Measurements from ENCODE around the gene DYNC1LI2.

Gene DYNC1LI2

GRCh38 chr16:66740010-66740409 is 11.4 kb downstream of the DYNC1LI2 start:
- DNase-seq (ENCODE audit: low read depth): no peak

- no peak for DNase-seq (ENCODE audit: low read depth)
Observed at GRCh38 chr16:66735891-66736290, 15.5 kb downstream of the DYNC1LI2 start.

- DNase-seq (ENCODE audit: low read depth): no peak
Observed at GRCh38 chr16:66731101-66731500, 20.3 kb downstream of the DYNC1LI2 start.

- no peak for DNase-seq (ENCODE audit: low read depth)
Observed at GRCh38 chr16:66728804-66729203, 22.6 kb downstream of the DYNC1LI2 start.

GRCh38 chr16:66728117-66728787 is 23.2 kb downstream of the DYNC1LI2 start:
- DNase-seq (ENCODE audit: low read depth): no peak

GRCh38 chr16:66720766-66721165 is 30.6 kb downstream of the DYNC1LI2 start:
- no peak for DNase-seq (ENCODE audit: low read depth)

- no peak for DNase-seq (ENCODE audit: low read depth)
Observed at GRCh38 chr16:66719246-66719645, 32.2 kb downstream of the DYNC1LI2 start.

GRCh38 chr16:66717776-66718175 is 33.6 kb downstream of the DYNC1LI2 start:
- DNase-seq (ENCODE audit: low read depth): no peak

GRCh38 chr16:66717112-66717675 is 34.2 kb downstream of the DYNC1LI2 start:
- DNase-seq (ENCODE audit: low read depth): no peak

GRCh38 chr16:66714654-66715307 is 36.6 kb downstream of the DYNC1LI2 start:
- no peak for DNase-seq (ENCODE audit: low read depth)

- no peak for DNase-seq (ENCODE audit: low read depth)
Observed at GRCh38 chr16:66714062-66714461, 37.3 kb downstream of the DYNC1LI2 start.

- DNase-seq (ENCODE audit: low read depth): no peak
Observed at GRCh38 chr16:66713076-66713475, 38.3 kb downstream of the DYNC1LI2 start.

- no peak for DNase-seq (ENCODE audit: low read depth)
Observed at GRCh38 chr16:66712512-66712911, 38.9 kb downstream of the DYNC1LI2 start.

- DNase-seq (ENCODE audit: low read depth): no peak
Observed at GRCh38 chr16:66711581-66711980, 39.8 kb downstream of the DYNC1LI2 start.

- no peak for DNase-seq (ENCODE audit: low read depth)
Observed at GRCh38 chr16:66706506-66706880, 44.9 kb downstream of the DYNC1LI2 start.

- DNase-seq (ENCODE audit: low read depth): no peak
Observed at GRCh38 chr16:66705790-66706505, 45.5 kb downstream of the DYNC1LI2 start.

GRCh38 chr16:66703406-66704215 is 47.8 kb downstream of the DYNC1LI2 start:
- DNase-seq (ENCODE audit: low read depth): no peak

GRCh38 chr16:66701516-66701915 is 49.9 kb downstream of the DYNC1LI2 start:
- no peak for DNase-seq (ENCODE audit: low read depth)

GRCh38 chr16:66701026-66701425 is 50.4 kb downstream of the DYNC1LI2 start:
- no peak for DNase-seq (ENCODE audit: low read depth)

- no peak for DNase-seq (ENCODE audit: low read depth)
Observed at GRCh38 chr16:66699898-66700297, 51.5 kb downstream of the DYNC1LI2 start.

- no peak for DNase-seq (ENCODE audit: low read depth)
Observed at GRCh38 chr16:66698046-66698445, 53.4 kb downstream of the DYNC1LI2 start.
